Keratinocyte (primary cell): ENCODE results near the gene FRAS1. TPM values are rescaled to one million over a fixed set of nuclear protein-coding genes. Genes with fewer than 3 reads are reported as not detected.
A peak's percentile ranks its signal among the peaks of the same experiment; 100 is the strongest.

ENCODE experiments used
- DNase-seq: peaks from one replicate; pipeline ENCODE4 v3.0.0-alpha.2; 2011; ENCODE audit warnings: low read depth, missing footprints, low spot score
- FAIRE-seq: peaks from 2 replicates; lab custom pipeline; 2011; peaks lifted over from hg19 to GRCh38; lab: Jason Lieb, UNC
- H2AFZ ChIP-seq: 2 replicates; pipeline ENCODE4 v1.6.0; 2012; ENCODE audit warnings: low read length, control low read depth, inconsistent platforms; ENCODE audit not compliant: control insufficient read depth
- H3K27ac ChIP-seq: 2 replicates; pipeline ENCODE4 v1.5.1; 2011; ENCODE audit warnings: low read length; ENCODE audit not compliant: control insufficient read depth, insufficient read depth
- H3K27me3 ChIP-seq: 3 replicates; pipeline ENCODE4 v1.6.0; 2011; ENCODE audit warnings: low read length; ENCODE audit not compliant: control insufficient read depth, insufficient read depth; ENCODE audit errors: extremely low read depth
- H3K36me3 ChIP-seq, 2 experiments: 2 replicates in 1 of 2; 3 replicates in 1 of 2; pipeline ENCODE4 v1.5.1; 2011; ENCODE audit warnings: low read length in 2 of 2, mild to moderate bottlenecking in 1 of 2; ENCODE audit not compliant: control insufficient read depth in 2 of 2, insufficient read depth in 2 of 2; ENCODE audit errors: extremely low read depth in 1 of 2
- H3K4me1 ChIP-seq: 3 replicates; pipeline ENCODE4 v1.5.1; 2011; ENCODE audit warnings: low read length; ENCODE audit not compliant: control insufficient read depth, insufficient read depth; ENCODE audit errors: extremely low read depth
- H3K4me2 ChIP-seq: 3 replicates; pipeline ENCODE4 v1.6.0; 2011; ENCODE audit warnings: low read depth, low read length; ENCODE audit not compliant: control insufficient read depth, insufficient read depth; ENCODE audit errors: extremely low read depth
- H3K4me3 ChIP-seq, 3 experiments: fragments of 200-600 bp in 1 of 3; sonication (generic) in 1 of 3; 2 replicates in 2 of 3; 3 replicates in 1 of 3; pipeline ENCODE4 v1.5.1; 2011 to 2016; ENCODE audit warnings: low read length in 3 of 3, mild to moderate bottlenecking in 3 of 3, control low read depth in 2 of 3, inconsistent platforms in 1 of 3, low read depth in 1 of 3, mixed read lengths in 1 of 3, mixed run types in 1 of 3, moderate library complexity in 1 of 3; ENCODE audit not compliant: control insufficient read depth in 2 of 3, insufficient read depth in 2 of 3; ENCODE audit errors: extremely low read depth in 1 of 3
- H3K79me2 ChIP-seq: 2 replicates; pipeline ENCODE4 v1.6.0; 2012; ENCODE audit warnings: low read length; ENCODE audit not compliant: control insufficient read depth, insufficient read depth
- H3K9ac ChIP-seq: 3 replicates; pipeline ENCODE4 v1.6.0; 2011; ENCODE audit warnings: low read length; ENCODE audit not compliant: control insufficient read depth, insufficient read depth; ENCODE audit errors: extremely low read depth
- H3K9me1 ChIP-seq: 3 replicates; pipeline ENCODE4 v1.6.0; 2011; ENCODE audit warnings: low read length; ENCODE audit not compliant: control insufficient read depth, insufficient read depth; ENCODE audit errors: extremely low read depth
- H3K9me3 ChIP-seq: 2 replicates; pipeline ENCODE4 v1.5.1; 2012; ENCODE audit warnings: low read depth, low read length; ENCODE audit not compliant: control insufficient read depth
- H4K20me1 ChIP-seq: 3 replicates; pipeline ENCODE4 v1.6.0; 2011; ENCODE audit warnings: low read length; ENCODE audit not compliant: control insufficient read depth, insufficient read depth; ENCODE audit errors: extremely low read depth
- CTCF ChIP-seq, 3 experiments: IDR thresholded peaks in 1 of 3; conservative IDR thresholded peaks in 1 of 3; optimal IDR thresholded peaks in 1 of 3; 2 replicates in 2 of 3; 3 replicates in 1 of 3; pipeline versions ENCODE3 to v1.5.1; 2011; ENCODE audit warnings: low read length in 3 of 3, mild to moderate bottlenecking in 3 of 3, moderate library complexity in 2 of 3, control low read depth in 1 of 3, inconsistent platforms in 1 of 3; ENCODE audit not compliant: insufficient read depth in 2 of 3; ENCODE audit errors: extremely low read depth in 1 of 3
- EZH2 ChIP-seq: IDR thresholded peaks from one replicate; pipeline ENCODE4 v1.6.1; 2012; ENCODE audit warnings: inconsistent platforms, mild to moderate bottlenecking, low read length, moderate library complexity
- dilution Hi-C: fragments of 300-500 bp; cut with MboI; formaldehyde crosslinking; loops from one replicate; pipeline ENCODE4 v1.7.0; 2020; ENCODE audit warnings: low sequenced_read_pairs; ENCODE audit not compliant: extremely low pct_ligation_motif_present
- polyA plus RNA-seq, 5 experiments: library from polyadenylated mRNA; depleted of rRNA in 3 of 5; stranded (reverse) in 3 of 5; stranded (forward) in 1 of 5; unstranded in 1 of 5; fragments of >200 nt; gene quantifications; 1 replicate in 1 of 5; 2 replicates in 3 of 5; 3 replicates in 1 of 5; pipeline versions ENCODE4 v1.2.1 to v1.2.3, GENCODE V29; 2011 to 2012; ENCODE audit warnings: missing spikeins in 2 of 5, low read depth in 1 of 5, low replicate concordance in 1 of 5
- small RNA-seq, 3 experiments: library from RNA; depleted of rRNA; stranded (forward); fragments of <200 nt; gene quantifications; one replicate each; pipeline ENCODE3, GENCODE V24; 2012; ENCODE audit warnings: low read depth in 3 of 3, low replicate concordance in 1 of 3; ENCODE audit not compliant: insufficient read length in 3 of 3

FRAS1 gene
- polyA plus RNA-seq, 1 donor (not counting 4 experiments of a cell fraction or from before 2014, with no cell fraction given) = 3.5 TPM

- H3K9ac ChIP-seq = no peak overlapping the region
- FAIRE-seq = peak; percentile 43
- H3K4me1 ChIP-seq = peaks cover 10% of the 10 kb centered on the region
- no peak overlapping the region for H3K4me3 ChIP-seq
- TF ChIP-seq EZH2 = no peak
- TF ChIP-seq CTCF (optimal IDR thresholded peaks at IDR 0.05 in 1 of 3, IDR thresholded peaks at IDR 0.05 in 1 of 3, conservative IDR thresholded peaks at IDR 0.05 in 1 of 3; ENCODE audit: extremely low read depth in 1 of 3, insufficient read depth in 2 of 3, low read length in 3 of 3) = peak; percentile 32 to 53 (median 45)
- DNase-seq = no peak
- H4K20me1 ChIP-seq = peaks cover 1% of the 10 kb centered on the region
- peak overlapping the region; percentile 73 for H3K27ac ChIP-seq
- H3K9me1 ChIP-seq = no peaks in the 10 kb centered on the region
- H2AFZ ChIP-seq = no peak overlapping the region
- no peaks in the 10 kb centered on the region for H3K27me3 ChIP-seq
- H3K9me3 ChIP-seq = no peaks in the 10 kb centered on the region
- dilution Hi-C loops = no loop called here
- no peaks in the 10 kb centered on the region for H3K79me2 ChIP-seq
- peaks cover 34 to 41% of the 10 kb centered on the region in 2 experiments for H3K36me3 ChIP-seq
- no peak overlapping the region for H3K4me2 ChIP-seq
Observed at GRCh38 chr4:78592088-78592783, 535.1 kb downstream of the FRAS1 start.

Small RNA genes within 50 kb of the gene (small RNA-seq; reads per million reads assigned to genes)
- gene AC114801.3 = 0 reads per million in 3 experiments

Other genes starting within 250 kb of the FRAS1 start
- gene CNOT6L, start 238.0 kb upstream of the FRAS1 start, polyA plus RNA-seq = 6.5 to 12.0 TPM (median 9.5 TPM) in 3 replicates
- gene MRPL1, start 194.5 kb upstream of the FRAS1 start, polyA plus RNA-seq = 30.7 to 71.4 TPM (median 31.6 TPM) in 3 replicates